Adipose tissue (tissue), 3 donors: Measurements from ENCODE around the gene FMOD. TPM values are rescaled to one million over a fixed set of nuclear protein-coding genes. Genes with fewer than 3 reads are reported as not detected.

Experiments used
- H3K27ac ChIP-seq: one replicate; pipeline ENCODE4 v1.5.1; 2013; ENCODE audit warnings: low read depth, low read length
- WGBS, 3 donors: extraction: QIAGEN DNeasy Blood & Tissue Kit; methylation state at CpG; one replicate each; pipeline ENCODE4 v1.1.7; 2013; 5-methylcytosine and 5-hydroxymethylcytosine counted together
- polyA plus RNA-seq, 3 donors: library from polyadenylated mRNA; stranded (reverse); fragments of 200-250 nt; gene quantifications; one replicate each; pipeline ENCODE4 v1.2.3, GENCODE V29; 2013
- donor health status: healthy with polysubstance abuse.
- donor health status: Bipolar disorder and iron deficiency.
- donor health status: healthy.

FMOD gene
- polyA plus RNA-seq, 3 donors, result 7.4 to 47.6 (median 38.1) TPM

- WGBS, 3 donors, result 75 to 88% (median 77%) methylated on average over 4 of the region's 4 CpGs
- H3K27ac ChIP-seq, result no peak overlapping the region
These were observed 51.8 kb downstream of the FMOD start for GRCh38 chr1:203299169-203299568.

- WGBS, 3 donors, result 90 to 95% (median 91%) methylated on average over 7 of the region's 7 CpGs
- no peak overlapping the region for H3K27ac ChIP-seq
These were observed 54.4 kb downstream of the FMOD start for GRCh38 chr1:203296460-203297073.

- H3K27ac ChIP-seq, result no peak overlapping the region
- WGBS, 3 donors, result 58 to 86% (median 74%) methylated on average over 1 of the region's 1 CpG
These were observed 55.1 kb downstream of the FMOD start for GRCh38 chr1:203295796-203296195.

- 50 to 80% (median 72%) methylated on average over 17 of the region's 17 CpGs for WGBS, 3 donors
- H3K27ac ChIP-seq, result no peak overlapping the region
These were observed 59.5 kb downstream of the FMOD start for GRCh38 chr1:203291201-203292096.

Other genes starting within 250 kb of the FMOD start
- 10 to 100 TPM in 1 of 3 donors, 1 to 10 TPM in 2; 3.8 to 10.1 (median 9.8) TPM for gene ADORA1, start 223.4 kb downstream of the FMOD start, polyA plus RNA-seq
- gene MYBPH, start 175.3 kb downstream of the FMOD start, polyA plus RNA-seq, result under 1 TPM in 2 of 3 donors, not detected in 1; 0.08 to 0.34 TPM
- gene CHI3L1, start 164.4 kb downstream of the FMOD start, polyA plus RNA-seq, result 100 to 1,000 TPM in 1 of 3 donors, 10 to 100 TPM in 1, 1 to 10 TPM in 1; 6.1 to 191 (median 12.6) TPM
- under 1 TPM; 0.07 to 0.34 (median 0.12) TPM for gene CHIT1, start 121.4 kb downstream of the FMOD start, polyA plus RNA-seq
- 100 to 1,000 TPM; 292 to 386 (median 336) TPM for gene BTG2, start 45.6 kb downstream of the FMOD start, polyA plus RNA-seq
- gene PRELP, start 124.7 kb upstream of the FMOD start, polyA plus RNA-seq, result 10 to 100 TPM in 2 of 3 donors, 1 to 10 TPM in 1; 5.7 to 86.3 (median 69.6) TPM
- gene OPTC, start 143.0 kb upstream of the FMOD start, polyA plus RNA-seq, result not detected